HEK293T (cell line): ENCODE results near the gene FKBP9.

ENCODE experiments used
- CTCF ChIA-PET: fragments of 350-600 bp; formaldehyde crosslinking; extraction: SDS; loops from one replicate; lab custom pipeline; 2021; ENCODE audit warnings: antibody characterized with exemption, inconsistent platforms; lab: Yijun Ruan, JAX
- POLR2A ChIA-PET: fragments of 350-600 bp; formaldehyde crosslinking; extraction: SDS; loops from one replicate; lab custom pipeline; 2020; ENCODE audit warnings: antibody characterized with exemption, inconsistent platforms; lab: Yijun Ruan, JAX
- DNase-seq: peaks from one replicate; pipeline ENCODE4 v3.0.0; 2012; ENCODE audit warnings: mixed read lengths; ENCODE audit errors: extremely low spot score
- ARNT ChIP-seq: fragments of 450-650 bp; IDR thresholded peaks from 2 replicates; pipeline ENCODE4 v1.6.1; 2017; ENCODE audit warnings: mild to moderate bottlenecking
- BHLHE40 ChIP-seq: fragments of 450-650 bp; IDR thresholded peaks from 2 replicates; pipeline ENCODE4 v1.6.1; 2016; ENCODE audit warnings: mild to moderate bottlenecking, moderate library complexity, borderline replicate concordance
- CTBP1 ChIP-seq: fragments of 450-650 bp; IDR thresholded peaks from 2 replicates; pipeline ENCODE4 v1.6.1; 2016; ENCODE audit warnings: borderline replicate concordance
- ELF4 ChIP-seq: fragments of 450-650 bp; IDR thresholded peaks from 2 replicates; pipeline ENCODE4 v1.6.1; 2017; ENCODE audit warnings: antibody characterized with exemption
- FOXA1 ChIP-seq: fragments of 450-650 bp; IDR thresholded peaks from 2 replicates; pipeline ENCODE4 v1.6.1; 2016; ENCODE audit warnings: mild to moderate bottlenecking
- FOXK2 ChIP-seq: fragments of 450-650 bp; IDR thresholded peaks from 2 replicates; pipeline ENCODE4 v1.6.1; 2016; ENCODE audit warnings: mild to moderate bottlenecking
- FOXM1 ChIP-seq: fragments of 450-650 bp; IDR thresholded peaks from 2 replicates; pipeline ENCODE4 v1.6.1; 2017; ENCODE audit warnings: mild to moderate bottlenecking, borderline replicate concordance
- HDGF ChIP-seq: fragments of 450-650 bp; IDR thresholded peaks from 2 replicates; pipeline ENCODE4 v1.6.1; 2017; ENCODE audit warnings: antibody characterized with exemption, borderline replicate concordance
- L3MBTL2 ChIP-seq: fragments of 450-650 bp; conservative IDR thresholded peaks from 2 replicates; pipeline ENCODE4 v1.6.1; 2016; ENCODE audit warnings: mild to moderate bottlenecking
- LEF1 ChIP-seq: fragments of 450-650 bp; IDR thresholded peaks from 2 replicates; pipeline ENCODE4 v1.6.1; 2017; ENCODE audit warnings: mild to moderate bottlenecking, borderline replicate concordance
- NFRKB ChIP-seq: fragments of 450-650 bp; IDR thresholded peaks from 2 replicates; pipeline ENCODE4 v1.6.1; 2016; ENCODE audit warnings: mild to moderate bottlenecking, moderate library complexity
- PKNOX1 ChIP-seq: fragments of 450-650 bp; IDR thresholded peaks from 2 replicates; pipeline ENCODE4 v1.6.1; 2016
- SP1 ChIP-seq: fragments of 450-650 bp; IDR thresholded peaks from 2 replicates; pipeline ENCODE4 v1.6.1; 2017
- SUZ12 ChIP-seq: fragments of 450-650 bp; IDR thresholded peaks from 2 replicates; pipeline ENCODE4 v1.6.1; 2016; ENCODE audit warnings: mild to moderate bottlenecking
- TARDBP ChIP-seq: fragments of 450-650 bp; IDR thresholded peaks from 2 replicates; pipeline ENCODE4 v1.6.1; 2016
- ZNF384 ChIP-seq: fragments of 450-650 bp; IDR thresholded peaks from 2 replicates; pipeline ENCODE4 v1.6.1; 2016

The FKBP9 gene

DNA sequence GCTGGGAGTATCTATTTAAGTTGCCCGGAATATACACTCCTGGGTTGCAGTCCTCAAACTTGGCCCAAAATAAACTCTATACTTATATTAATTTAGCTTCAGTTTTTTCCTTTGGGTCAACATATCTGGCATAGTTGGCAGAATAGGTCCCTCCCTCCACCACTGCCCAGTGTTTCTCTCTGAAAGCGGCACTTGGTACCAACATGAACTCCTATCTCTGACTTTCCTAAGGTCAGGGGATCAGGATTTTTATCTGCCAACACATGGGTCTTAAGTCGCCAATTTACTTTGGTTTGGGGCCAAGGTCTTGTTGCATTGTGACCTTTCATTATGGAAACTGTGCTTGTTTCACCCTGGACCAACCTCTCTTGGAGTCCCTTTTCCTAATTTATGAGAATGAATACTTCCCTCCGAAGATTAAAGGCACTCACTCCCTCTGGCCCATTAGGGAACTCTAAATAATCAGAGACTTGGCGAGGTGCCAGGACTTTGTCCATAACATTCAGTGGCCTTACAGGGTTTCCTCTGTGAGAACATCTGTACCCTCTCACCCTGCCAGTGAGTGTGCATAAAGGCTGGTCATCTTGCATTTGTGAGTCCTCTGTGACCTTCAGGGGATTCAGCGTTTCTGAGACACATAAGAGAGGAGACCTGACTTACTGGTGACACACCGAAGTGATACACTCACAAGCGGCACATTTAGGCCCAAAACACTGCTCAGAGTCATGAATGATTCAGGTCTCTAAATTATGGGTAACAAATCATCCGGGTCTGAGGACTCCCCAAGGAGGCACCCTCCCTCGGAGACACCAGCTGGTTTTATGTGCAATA, 19.7 kb upstream of the FKBP9 start:
- no peak for TF ChIP-seq LEF1
- TF ChIP-seq CTBP1 = no peak
- no peak for TF ChIP-seq ELF4
- no peak for TF ChIP-seq ARNT
- TF ChIP-seq TARDBP = no peak
- no peak for TF ChIP-seq L3MBTL2
- TF ChIP-seq FOXM1 = no peak
- TF ChIP-seq PKNOX1 = no peak
- no peak for TF ChIP-seq SUZ12
- no peak for TF ChIP-seq BHLHE40
- TF ChIP-seq SP1 = no peak
- TF ChIP-seq NFRKB = no peak
- no peak for TF ChIP-seq FOXA1
- DNase-seq = peak; percentile 33
- ChIA-PET POLR2A (no interaction called here), CTCF (interaction anchor here (0.7 kb wide), 1 partner anchor 171 kb away, joined by 3 read pairs; no protein-coding TSS in a partner anchor)

DNA sequence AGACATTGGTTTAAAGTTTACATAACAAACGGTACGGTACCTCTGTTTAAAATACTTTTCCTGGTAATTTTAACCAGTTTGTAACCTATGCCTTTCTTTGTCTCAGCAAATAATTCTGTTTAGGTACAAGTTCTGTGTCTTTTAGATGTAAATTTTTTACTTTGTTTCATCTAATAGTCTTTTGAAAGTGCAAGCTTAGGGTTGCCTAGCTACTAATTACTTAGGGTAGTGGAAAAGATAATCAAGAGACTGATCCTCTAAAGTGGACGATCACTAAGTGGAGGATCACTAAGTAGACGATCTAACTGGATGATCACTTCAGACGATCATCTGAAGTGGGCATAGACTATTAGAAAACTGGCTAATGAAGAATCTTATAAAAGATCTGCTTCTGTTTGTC, 16.1 kb upstream of the FKBP9 start:
- no peak for DNase-seq
- POLR2A ChIA-PET = interaction anchor here (0.9 to 1.1 kb wide), 2 partner anchors 14 to 122 kb away, joined by 3 to 4 read pairs; no protein-coding TSS in a partner anchor
- TF ChIP-seq LEF1 = no peak
- no peak for TF ChIP-seq SUZ12
- no peak for TF ChIP-seq TARDBP
- TF ChIP-seq FOXM1 = no peak
- no peak for TF ChIP-seq FOXK2
- no peak for TF ChIP-seq PKNOX1
- no peak for TF ChIP-seq NFRKB
- TF ChIP-seq CTBP1 = no peak
- TF ChIP-seq ZNF384 = no peak
- no peak for TF ChIP-seq ARNT
- TF ChIP-seq L3MBTL2 = no peak
- TF ChIP-seq BHLHE40 = no peak
- TF ChIP-seq HDGF = no peak
- TF ChIP-seq FOXA1 = no peak
- CTCF ChIA-PET = no interaction called here

DNA sequence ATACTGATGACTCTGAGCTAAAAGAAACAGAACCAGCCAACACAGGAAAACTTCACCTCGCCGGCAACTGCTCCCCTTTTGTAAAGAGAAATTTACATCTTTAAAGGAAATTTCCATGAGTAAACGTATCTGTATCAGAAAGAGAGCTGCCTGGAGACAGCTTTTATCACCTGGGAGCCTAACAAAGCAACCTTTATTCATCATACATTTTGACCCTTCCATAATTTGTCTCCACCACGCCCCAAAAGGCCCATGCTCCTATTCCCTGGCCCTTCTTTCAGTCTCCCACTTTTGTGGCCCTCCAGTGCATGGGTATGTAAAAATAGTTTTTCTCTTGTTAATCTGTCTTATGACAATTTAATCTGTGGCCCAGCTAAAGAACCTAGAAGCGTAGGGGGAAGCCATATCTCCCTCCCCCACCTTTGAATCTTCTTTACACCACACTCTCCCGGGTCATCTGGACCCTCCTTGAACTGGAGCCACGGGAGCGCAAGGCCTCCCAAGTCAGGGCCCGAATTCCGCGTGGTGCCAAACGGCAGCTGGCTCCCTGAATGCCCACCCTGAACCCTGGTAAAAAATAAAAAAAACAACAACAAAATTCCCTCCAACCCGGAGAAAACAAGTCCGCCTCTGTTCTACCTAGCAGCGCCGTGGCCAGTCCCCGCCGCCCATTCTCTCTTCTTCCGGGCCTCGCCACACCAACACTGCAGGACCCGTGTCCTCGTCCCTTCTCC, 15.4 kb upstream of the FKBP9 start:
- ChIA-PET CTCF (no interaction called here), POLR2A (interaction anchor here (0.9 to 1.1 kb wide), 3 partner anchors 14 to 122 kb away, joined by 3 to 5 read pairs (median 4); partner anchors contain the start of gene NT5C3A)
- no peak for DNase-seq
- TF ChIP-seq NFRKB (no peak), PKNOX1 (no peak), SP1 (no peak), BHLHE40 (no peak)

GRCh38 chr7:32942415-32943251, 14.6 kb upstream of the FKBP9 start:
- peak; percentile 23; the same call in 1 of the 2 replicates for TF ChIP-seq L3MBTL2
- TF ChIP-seq PKNOX1 = no peak
- TF ChIP-seq TARDBP = no peak
- TF ChIP-seq ARNT = no peak
- TF ChIP-seq FOXK2 = no peak
- no peak for TF ChIP-seq HDGF
- no peak for TF ChIP-seq FOXA1
- TF ChIP-seq LEF1 = no peak
- TF ChIP-seq CTBP1 = no peak
- peak; percentile 45; the same call in 1 of the 2 replicates for TF ChIP-seq FOXM1
- TF ChIP-seq SP1 = no peak
- no peak for TF ChIP-seq BHLHE40
- POLR2A ChIA-PET = interaction anchor here (0.9 to 1.6 kb wide), 5 partner anchors 8 to 447 kb away, joined by 3 to 12 read pairs (median 4); partner anchors contain the start of genes AVL9, FKBP9 and NT5C3A
- CTCF ChIA-PET = interaction anchor here (0.7 to 1.3 kb wide), 4 partner anchors 14 to 114 kb away, joined by 3 to 7 read pairs (median 4); no protein-coding TSS in a partner anchor
- peak; percentile 83 for DNase-seq
